M059J (cell line): ENCODE results near the gene MISP3. TPM values are rescaled to one million over a fixed set of nuclear protein-coding genes. Genes with fewer than 3 reads are reported as not detected.
A peak's percentile ranks its signal among the peaks of the same experiment; 100 is the strongest.

Source experiments
- DNase-seq: peaks from one replicate; pipeline ENCODE4 v3.0.0-alpha.2; 2012; ENCODE audit warnings: low read depth
- total RNA-seq: library from RNA; depleted of rRNA; stranded (reverse); fragments of >200 nt; shearing (Covaris generic); gene quantifications from 2 replicates; pipeline ENCODE4 v1.2.3, GENCODE V29; 2014

Gene MISP3
- total RNA-seq, 1 experiment from 2014 or later = 2.2 TPM

GRCh38 chr19:14102102-14102696 lies 29.6 kb downstream of the MISP3 start:
- DNase-seq = peak; percentile 40

- DNase-seq = no peak
These were observed 30.2 kb downstream of the MISP3 start for GRCh38 chr19:14102756-14103155.

DNA sequence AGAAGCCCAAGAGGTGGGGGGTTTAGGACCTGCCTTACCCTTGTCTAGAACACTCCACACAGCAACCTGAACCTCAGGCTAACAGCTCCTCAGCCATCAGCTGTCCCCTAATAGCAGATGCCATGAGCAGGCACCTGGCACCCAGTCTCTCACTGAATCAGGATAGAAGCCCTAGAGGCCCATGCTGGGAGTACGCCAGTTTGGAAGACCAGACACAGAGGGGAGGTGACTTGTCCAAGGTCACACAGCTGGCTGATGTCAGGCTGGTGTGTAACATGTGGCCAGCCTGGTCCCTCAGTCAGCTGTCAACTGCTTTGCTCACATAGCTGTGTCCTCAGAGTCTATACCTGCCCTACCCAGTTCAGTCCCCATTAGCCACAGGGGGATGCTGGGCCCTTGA lies 30.7 kb downstream of the MISP3 start:
- DNase-seq = no peak

DNA sequence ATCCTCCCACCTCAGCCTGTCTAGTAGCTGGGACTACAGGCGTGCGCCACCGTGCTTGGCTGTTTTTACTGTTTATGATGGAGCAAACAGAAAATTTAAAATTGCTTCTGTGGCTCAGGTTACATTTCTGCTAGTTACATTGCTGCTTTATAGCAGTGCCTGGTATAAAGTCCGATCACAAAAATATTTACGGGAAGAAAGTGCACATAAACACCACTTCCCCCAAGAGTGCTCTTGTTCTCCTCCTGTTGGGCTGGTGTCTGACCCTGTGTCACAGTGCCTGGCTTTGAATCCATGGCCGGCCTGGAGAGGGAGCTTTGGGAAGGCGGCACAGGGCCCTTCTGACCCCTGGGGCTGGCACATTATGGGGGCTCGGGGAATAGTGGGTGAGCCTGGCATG lies 33.1 kb downstream of the MISP3 start:
- no peak for DNase-seq

DNA sequence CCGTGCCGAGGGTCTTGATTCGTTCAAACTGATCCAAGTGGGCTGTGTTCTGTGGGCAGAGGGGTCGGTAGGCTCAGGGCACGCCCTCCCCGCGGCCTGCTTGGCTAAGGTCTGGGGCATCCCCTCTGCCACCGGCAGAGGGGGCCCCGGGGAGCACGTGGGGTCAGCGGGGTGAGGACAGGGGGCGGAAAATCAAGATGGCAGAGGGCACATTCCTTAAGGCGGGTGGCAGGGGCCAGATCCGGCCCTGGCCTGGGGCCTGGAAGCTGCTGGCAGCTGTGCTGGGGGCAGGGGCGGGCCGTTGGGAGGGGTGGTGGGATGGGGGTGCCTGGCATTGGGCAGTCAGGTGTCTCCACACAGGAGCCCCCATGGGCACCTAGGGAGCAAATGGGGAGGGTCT lies 34.3 kb downstream of the MISP3 start:
- DNase-seq = no peak

DNA sequence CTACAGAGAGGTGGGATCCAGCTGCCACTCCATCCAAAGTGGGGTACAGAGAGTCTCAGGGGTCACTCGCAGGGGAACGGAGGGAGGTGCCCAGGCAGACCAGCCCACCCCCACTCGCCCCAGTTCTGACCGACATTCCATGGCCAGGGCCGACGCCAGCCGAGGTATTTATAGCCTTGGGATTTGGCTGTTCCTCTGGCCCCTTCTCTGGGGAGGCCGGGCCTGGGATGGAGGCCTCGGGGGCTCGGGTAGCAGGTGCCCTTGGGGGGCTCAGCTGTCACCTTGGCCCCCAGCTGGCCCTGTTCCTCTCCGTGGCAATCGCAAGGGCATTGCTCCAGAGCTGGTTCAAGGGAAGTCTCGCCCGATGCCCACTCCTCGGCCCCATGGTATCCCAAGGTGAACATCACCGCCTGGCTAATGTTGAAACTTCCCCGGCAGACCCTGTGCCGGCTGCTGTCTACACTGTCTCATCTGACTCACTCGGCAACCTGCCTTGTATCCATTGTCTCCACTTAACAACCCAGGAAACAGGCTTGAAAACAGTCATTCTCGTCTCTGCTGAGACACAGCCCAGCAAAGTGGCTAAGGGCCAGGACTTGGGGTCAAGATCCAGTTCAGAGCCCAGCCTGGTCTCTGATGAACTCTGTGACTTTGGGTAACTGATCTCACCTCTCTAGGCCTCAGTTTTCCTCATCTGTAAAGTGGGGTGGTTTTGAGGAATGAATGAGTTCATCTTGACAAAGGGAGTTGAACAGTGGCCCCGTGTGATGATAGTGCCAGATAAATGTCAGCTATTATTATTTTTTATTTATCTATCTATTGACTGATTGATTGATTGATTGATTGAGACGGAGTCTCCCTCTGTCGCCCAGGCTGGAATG lies 35.2 kb downstream of the MISP3 start:
- peak; percentile 60 for DNase-seq

DNA sequence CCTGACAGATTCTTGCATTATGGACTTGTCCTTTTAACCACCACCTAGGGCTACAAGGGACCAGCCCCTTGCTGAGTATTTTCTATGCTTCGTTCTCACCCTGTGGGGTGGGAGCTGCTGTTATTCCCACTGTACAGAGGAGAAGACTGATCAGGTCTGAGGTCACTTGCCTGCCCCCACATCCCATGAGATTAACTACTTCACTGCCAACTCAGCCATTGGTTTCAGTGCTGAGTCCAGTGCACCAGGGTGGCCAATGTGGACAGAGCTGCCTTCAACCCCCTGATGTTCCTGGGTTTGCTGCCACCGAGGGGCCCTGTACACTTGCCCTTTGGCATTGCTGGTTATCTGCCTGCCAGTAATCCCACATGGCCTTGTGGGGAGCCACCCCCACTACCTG lies 38.1 kb downstream of the MISP3 start:
- DNase-seq = no peak

GRCh38 chr19:14111486-14111885 lies 38.9 kb downstream of the MISP3 start:
- no peak for DNase-seq

DNA sequence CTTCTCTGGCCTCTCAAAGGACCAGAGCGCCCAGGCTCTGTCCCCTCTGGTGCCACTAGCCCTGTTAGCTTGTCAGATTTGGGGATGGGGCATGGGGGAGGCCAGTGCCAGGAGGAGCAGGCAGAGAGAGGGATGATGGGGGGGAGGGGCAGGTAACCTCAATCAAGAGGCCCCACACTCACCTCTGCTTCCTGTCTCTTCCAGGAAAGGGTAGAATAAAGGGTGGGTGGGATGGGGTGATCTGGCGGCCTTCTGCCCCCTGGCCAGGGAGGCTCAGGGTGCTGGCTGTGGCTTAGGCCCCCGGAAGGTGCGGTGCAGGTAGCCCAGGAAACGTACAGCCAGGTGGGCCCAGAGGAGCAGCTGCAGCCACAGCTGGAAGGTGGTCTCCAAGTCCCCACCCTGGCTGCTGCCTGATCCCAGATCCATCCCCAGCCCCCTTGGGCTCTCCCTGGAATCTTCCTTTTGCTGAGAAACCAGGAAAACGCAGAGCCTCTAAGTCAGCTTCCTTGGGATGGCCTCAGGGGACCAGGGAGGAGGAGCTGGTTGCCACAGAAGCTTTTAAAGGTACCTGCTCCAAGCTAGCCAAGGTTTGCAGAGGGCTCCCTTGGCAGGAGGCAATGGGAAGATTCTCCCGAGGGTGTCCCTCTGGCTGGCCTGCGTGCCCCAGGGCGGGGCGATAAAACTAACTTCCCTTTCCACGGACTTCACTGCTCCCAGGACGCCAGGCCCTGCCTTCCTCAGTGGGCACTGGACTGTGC lies 39.6 kb downstream of the MISP3 start:
- no peak for DNase-seq

DNA sequence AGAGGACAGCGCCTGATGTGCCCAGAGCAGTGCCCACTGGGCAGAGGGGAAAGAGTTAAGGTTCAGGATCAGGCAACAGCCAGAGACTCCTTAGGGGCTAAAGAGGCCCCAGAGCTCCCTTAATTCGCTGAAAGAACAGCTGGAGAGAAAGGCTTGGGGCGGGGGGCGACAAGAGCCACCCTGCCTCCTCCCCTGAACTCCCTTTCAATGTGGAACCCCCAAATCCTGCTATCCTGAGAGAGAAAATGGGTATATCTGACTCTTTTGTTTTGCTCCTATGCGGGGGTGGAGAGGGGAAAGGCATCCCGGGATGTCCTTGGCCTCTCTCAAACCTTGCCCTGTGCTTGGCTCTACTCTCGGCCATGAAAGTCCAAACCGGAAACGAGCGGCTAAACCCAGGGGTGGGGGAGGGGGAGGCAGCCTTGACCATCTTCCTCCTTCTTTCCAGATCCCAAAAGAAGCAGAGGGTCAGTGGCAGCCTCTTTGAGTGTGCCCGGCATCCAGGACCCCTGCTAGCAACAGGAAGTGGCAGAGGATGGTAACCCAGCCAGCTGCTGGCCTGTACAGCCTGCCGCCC lies 40.3 kb downstream of the MISP3 start:
- DNase-seq = no peak

- DNase-seq = no peak
These were observed 41.3 kb downstream of the MISP3 start for GRCh38 chr19:14113762-14114414.

- DNase-seq = no peak
These were observed 41.9 kb downstream of the MISP3 start for GRCh38 chr19:14114439-14114838.

DNA sequence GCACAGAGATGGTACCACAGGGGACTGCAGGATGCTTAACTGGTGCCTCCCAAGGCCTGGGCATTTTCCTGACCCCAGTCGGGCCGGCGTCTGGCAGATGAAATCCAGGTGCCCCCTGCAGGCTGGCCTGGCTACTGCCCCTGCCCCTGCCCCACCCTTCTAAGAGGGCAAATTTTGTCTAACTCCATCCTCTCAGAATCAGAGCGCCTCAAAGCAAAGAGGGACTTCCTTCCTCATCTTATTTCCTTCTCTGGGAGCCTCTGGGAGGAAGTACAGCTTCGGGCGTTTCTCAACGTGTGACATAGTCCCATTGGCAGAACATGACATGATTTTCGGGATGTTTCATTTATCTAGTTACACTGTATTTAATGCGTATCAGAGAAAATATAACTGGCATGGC lies 42.3 kb downstream of the MISP3 start:
- DNase-seq = no peak

DNA sequence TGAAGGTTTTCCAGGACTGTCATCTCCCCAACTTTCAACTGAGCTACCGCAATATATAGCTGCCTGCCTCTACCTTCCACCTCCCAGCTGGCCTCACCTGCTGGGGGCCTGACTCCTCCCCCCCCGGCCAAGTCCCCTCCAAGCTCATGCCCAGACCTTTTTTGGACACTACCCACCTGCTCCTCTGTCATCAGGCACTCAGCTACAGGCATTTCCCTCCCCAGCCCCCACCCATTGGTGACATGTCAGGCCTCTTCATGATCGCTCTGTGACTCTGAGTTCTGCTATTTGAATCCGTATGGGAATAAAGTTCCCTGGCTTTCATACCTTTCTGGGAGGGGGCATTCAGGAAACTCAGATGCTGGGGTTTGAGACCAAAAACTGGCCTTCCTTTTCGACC lies 43.2 kb downstream of the MISP3 start:
- no peak for DNase-seq

DNA sequence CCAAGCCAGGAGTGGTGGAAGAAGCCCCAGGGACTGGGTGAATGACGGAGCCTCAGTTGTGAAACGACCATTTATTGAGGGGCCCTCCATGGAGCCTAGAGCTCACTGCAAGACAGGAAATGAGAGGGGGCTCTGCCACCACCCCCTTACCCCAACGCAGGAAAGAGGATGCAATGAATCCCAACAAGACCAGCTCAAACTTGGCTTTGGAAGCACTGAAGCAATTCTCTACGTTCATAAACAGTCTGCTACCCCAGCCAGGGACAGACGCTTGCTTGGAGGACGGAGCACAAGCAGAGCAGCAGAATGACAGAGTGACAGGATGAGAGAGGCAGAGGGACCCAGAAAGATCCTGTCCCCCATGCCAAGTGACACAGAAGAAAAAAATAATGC lies 43.9 kb downstream of the MISP3 start:
- DNase-seq = no peak

- no peak for DNase-seq
These were observed 44.5 kb downstream of the MISP3 start for GRCh38 chr19:14116918-14117578.

- peak; percentile 98 for DNase-seq
These were observed 45.1 kb downstream of the MISP3 start, which contains the start of gene PRKACA for GRCh38 chr19:14117668-14118164. Gene PRKACA (minus strand): TSS chr19:14117762. CDS start chr19:14117547, 215 bp downstream.

GRCh38 chr19:14118165-14119051 lies 45.8 kb downstream of the MISP3 start:
- peak; percentile 40 for DNase-seq

DNA sequence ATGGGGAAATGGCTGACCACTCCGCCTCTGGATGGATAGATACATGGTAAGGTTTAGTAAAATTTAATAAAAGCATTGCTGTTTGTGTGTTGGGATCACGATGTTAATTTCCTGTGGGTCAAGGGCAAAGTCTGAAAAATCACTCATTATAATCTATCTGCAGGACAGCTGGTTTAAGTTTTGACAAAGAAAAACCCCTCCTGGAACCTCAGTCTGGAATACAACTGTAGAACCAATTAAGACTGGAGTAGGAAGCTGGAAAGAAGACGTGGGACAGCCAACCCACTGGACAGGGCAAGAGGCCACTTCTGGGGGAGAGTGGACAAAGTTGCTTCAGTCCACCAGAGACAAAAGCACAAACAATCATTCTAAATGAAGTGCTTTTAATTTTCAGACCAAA lies 46.6 kb downstream of the MISP3 start:
- DNase-seq = no peak
